Measurements from ENCODE around the gene SERPINE1.

The SERPINE1 gene

DNA sequence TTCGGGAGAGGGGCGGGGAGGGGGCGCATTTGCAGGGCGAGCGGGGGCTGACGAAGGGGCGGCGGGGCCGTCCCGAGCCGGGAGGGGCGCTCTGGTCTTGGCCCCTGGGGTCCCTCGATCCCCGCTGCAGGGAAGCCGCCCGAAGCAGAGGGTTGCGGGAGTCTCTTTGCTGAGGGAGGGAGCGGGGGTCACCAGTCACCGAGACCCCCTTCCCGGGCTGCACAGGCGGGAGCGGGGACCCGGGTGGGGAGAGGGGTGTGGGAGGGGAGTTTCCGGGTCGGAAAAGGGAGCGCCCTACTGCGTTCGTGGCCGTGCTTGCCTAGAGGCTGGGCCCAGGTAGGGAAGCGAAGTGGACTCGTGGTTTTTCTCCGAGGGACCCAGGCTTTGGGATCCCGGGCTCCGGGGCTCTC is 27.8 kb downstream of the SERPINE1 start:
- DNase-seq (ENCODE audit: low read depth in 2 of 2), result no peak

DNA sequence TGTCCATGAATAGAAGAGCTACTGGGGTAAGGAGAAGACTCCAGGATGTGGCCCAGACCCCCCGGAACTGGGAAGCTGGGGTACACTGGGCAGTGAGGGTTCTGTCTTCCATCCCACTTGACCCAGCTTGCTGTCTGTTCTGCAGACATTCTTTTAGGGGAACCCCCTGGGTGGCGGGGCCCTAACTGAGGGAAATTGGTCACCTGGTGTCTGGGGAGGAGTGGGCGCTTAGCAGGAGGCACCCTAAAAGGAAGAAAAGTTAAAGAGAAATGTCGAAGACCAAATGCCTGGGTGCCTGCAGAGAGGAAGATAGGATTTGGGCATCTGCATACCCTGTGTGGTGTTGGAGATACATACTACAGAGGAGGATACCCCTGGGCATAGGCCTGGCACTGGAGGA is 28.4 kb downstream of the SERPINE1 start:
- DNase-seq (ENCODE audit: low read depth in 2 of 2), result no peak

DNA sequence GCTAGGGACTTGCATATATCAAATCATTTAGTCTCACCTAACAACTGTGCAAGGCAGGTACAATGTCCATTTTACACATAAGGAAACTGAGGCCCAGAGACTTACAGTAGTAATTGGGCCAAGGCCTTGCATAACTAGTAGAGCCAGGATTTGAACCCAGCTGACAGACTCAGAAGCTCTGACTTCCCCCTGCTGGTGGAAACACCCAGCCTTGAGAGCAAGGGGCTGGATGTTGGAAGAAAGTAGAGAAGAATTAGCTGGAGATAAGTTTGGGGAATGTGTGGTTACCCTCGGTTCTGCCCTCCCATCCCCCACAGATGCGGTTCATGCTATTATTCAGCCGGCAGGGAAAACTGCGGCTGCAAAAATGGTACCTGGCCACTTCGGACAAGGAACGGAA is 29.4 kb downstream of the SERPINE1 start:
- no peak for DNase-seq (ENCODE audit: low read depth in 2 of 2)

- DNase-seq (ENCODE audit: low read depth in 2 of 2), result no peak
These were observed 30.1 kb downstream of the SERPINE1 start for GRCh38 chr7:101156866-101157589.

DNA sequence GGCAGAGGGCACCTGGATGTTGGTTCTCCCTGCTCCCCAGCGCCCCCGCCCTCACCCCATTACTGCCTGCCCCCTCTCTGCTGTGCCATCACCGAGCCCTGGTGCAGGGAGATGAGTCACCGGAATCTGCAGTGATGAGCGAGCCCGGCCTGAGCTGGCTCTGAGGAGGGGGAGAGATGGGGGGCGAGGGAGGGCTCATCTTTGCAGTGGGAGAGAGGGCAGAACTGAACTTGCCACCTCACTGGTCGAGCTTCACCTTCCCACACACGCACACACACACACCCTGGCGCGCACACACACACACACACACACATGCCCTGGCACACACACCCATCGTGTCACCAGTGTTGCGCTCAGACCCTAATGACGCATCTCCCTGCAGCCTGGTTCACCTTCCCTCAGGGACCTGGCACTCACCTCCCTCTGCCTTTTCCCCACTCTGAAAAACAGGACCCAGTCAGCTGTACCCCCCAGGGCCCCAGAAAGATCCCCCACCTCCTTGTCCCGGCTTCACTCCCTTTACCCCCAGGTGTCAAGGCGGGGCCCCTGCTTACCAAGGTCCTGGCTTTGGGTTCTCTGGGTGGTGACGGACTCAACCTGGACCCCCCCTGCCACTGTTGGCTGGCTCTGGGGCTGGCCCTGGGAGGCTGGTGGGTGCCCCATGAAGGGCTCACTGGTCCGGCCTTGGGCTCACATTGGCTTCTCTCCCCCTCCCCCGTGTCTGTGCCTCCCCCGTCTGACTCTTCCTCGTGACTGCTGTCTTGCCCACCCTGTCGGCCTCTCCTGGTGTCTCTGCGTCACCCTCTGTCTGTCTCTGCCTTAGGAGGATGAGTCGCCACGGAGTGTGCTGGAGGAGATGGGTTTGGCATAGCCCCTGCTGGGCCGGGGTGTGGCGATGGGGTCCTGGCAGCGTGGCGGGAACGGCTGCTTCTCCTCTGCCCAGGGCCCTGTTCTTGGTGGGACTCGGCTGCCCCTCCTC is 33.1 kb downstream of the SERPINE1 start:
- DNase-seq (ENCODE audit: low read depth in 2 of 2), result no peak

DNA sequence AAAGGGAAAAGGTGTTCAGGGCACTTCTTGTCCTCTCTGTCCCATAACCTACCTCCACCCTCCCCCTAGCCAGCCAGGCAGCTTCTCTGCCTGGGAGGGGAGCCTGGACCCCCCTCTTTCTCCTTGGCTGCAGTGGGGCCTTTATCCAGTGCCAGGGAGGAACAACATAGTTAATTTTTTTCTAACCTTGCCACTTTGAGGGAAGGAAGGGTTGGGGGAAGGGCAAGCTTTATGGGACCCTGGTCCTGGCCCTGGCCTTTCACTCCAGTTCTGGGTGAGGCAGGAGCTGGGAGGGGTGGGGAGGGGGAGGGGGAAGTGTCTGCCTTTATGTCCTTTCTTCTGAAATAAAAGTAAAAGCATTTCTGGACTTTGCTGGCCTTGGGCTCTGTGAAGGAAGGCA is 34.0 kb downstream of the SERPINE1 start:
- DNase-seq (ENCODE audit: low read depth in 2 of 2), result no peak

GRCh38 chr7:101161692-101162471 is 35.0 kb downstream of the SERPINE1 start:
- DNase-seq (ENCODE audit: low read depth in 2 of 2), result no peak

- no peak for DNase-seq (ENCODE audit: low read depth in 2 of 2)
These were observed 35.8 kb downstream of the SERPINE1 start for GRCh38 chr7:101162551-101163278.

DNA sequence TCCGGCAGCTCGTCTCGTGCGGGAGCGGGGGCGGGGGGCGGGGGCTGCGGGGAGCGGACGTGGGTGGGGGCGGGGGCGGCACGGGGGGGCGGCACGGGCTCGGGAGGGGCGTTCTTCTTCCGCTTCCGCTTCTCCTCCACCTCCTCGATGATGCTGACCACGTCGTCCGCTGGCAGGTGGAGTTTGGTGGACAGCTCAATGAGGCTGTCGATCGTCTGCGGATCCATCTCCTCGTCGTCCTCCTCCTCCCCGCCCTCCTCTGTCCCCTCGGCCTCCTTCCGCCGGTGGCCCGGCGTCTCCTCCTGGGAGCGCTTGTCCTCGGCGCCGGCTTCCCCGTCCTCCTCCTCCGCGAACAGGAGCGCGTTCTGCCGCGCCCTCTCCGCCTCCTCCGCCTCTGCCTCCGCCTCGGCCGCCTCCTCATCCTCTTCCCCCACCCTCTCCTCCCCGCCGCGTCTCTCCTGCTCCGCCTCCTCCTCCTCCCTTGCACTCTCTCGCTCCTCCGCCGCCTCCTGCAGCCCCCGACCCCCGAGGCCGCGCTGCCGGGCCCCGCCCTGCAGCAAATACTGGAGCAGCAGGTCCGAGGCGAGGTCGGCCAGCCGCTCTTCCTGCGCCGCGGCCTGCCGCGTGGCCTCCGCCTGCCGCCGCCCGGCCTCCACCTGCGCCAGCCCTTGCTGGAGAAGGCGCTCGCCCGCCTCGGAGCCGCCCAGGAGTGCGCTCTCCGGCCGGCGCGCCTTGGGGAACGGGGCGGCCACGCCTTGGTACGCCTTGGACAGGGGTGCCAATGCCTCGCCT is 36.6 kb downstream of the SERPINE1 start:
- DNase-seq (ENCODE audit: low read depth in 2 of 2), result no peak

GRCh38 chr7:101164071-101164840 is 37.4 kb downstream of the SERPINE1 start:
- DNase-seq (ENCODE audit: low read depth in 2 of 2), result no peak

DNA sequence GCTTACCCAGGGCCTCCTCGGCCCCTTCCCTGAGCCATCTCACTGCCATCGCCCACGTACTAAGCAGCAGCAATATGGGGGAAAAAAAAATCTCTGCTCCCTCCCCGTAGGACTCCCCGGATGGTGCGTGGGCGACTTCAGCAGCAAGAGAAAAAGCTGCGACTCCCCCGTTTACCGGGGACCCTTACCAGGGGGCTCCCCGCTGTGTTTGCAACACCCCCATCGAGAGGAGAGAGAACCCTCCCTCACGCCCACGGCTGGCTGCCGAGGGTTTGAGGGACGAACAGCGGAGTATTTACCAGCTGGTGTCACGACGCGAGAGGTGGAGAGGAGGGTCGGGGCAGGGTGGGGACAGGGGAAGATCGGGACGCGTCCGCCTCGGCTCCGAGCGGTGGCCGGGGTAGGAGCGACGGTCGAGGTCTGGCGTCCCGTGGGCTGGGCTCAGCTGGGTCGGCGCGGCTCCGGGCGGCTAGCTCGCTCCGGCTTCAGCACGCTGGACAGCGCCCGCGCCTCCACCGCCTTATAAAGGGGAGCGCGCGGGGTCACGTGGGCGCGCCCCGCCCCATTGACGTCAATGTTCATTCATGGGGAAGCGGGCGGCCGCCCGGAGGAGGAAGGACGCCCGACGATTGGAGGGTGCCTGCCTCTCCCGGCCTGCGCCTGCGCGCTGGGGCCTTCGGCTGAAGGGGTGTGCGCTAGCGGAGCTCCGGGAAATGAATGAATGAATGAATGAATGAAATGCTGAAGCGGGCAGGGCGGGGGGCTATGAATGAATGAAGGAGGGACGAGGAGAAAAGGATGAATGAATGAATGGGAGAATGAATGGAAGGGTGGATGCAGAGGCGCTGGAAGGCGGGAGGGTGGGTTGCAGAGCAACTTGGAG is 38.4 kb downstream of the SERPINE1 start, which contains the start of gene VGF:
Gene VGF, minus strand, starts transcription at position 495 of the 883 bp plus-strand sequence. CDS start 726 bp downstream, outside the sequence.
- DNase-seq (ENCODE audit: low read depth in 2 of 2), result peak; percentile 84 to 90

GRCh38 chr7:101165958-101166647 is 39.2 kb downstream of the SERPINE1 start:
- DNase-seq (ENCODE audit: low read depth in 2 of 2), result no peak

DNA sequence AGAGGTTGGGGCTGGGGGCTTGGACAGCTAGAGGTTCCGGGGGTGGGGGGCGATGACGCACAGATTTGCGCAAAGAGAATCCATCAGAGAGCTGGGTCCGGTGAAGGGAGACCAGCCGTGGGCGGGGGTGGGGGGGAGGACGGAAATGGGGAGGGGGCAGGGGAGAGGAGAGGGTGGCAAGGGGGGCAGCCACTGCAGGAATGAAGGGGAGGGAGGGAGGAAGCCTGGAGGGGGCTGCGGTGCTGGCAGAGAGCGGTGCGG is 39.7 kb downstream of the SERPINE1 start:
- DNase-seq (ENCODE audit: low read depth in 2 of 2), result no peak

GRCh38 chr7:101166909-101167644 is 40.2 kb downstream of the SERPINE1 start:
- DNase-seq (ENCODE audit: low read depth in 2 of 2), result no peak

GRCh38 chr7:101167645-101168411 is 40.9 kb downstream of the SERPINE1 start:
- no peak for DNase-seq (ENCODE audit: low read depth in 2 of 2)

DNA sequence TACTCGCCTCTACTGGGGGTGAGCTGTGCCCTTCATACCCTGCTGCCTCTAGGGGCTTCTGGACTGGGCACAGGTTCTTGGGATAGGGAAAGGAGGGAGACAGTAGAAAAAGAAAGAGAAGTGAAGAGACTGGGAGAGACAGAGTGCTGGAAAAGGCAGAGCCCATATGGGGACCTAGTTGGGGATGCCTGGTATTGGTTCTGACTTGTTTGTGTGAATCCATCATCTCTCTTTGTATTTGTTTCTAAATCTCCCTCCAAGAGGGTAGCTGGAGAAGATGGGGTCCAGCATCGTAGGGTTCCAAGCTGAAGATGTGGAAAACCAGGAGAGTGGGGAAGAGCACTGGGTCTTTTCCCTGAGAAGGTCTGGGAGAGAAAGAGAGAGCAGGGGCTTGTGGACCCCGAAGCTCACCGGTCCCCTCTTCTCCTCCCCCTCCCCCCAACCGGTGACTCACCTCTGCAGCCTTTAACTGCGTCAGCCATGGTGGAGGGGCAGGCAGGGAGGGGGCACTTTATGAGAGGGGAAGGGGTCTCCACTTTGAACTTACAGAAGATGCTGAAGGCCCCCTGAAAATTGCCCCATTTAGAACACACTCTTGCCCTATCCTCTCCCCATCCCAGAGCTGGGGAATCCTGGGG is 41.6 kb downstream of the SERPINE1 start:
- DNase-seq (ENCODE audit: low read depth in 2 of 2), result no peak
